HG03457 (cell line): ENCODE results near the gene SCN4A.
"Not testable (repeated sequence)": the region's sequence is repeated elsewhere in the genome, so short reads cannot be mapped to it uniquely, and the experiment has no call there.

ENCODE experiments used
- ATAC-seq: cut with Tn5 transposase; IDR thresholded peaks from one replicate; pipeline ENCODE4 v1.9.1; 2021; ENCODE audit warnings: moderate number of reproducible peaks; ENCODE audit not compliant: unreplicated experiment

Gene SCN4A

DNA sequence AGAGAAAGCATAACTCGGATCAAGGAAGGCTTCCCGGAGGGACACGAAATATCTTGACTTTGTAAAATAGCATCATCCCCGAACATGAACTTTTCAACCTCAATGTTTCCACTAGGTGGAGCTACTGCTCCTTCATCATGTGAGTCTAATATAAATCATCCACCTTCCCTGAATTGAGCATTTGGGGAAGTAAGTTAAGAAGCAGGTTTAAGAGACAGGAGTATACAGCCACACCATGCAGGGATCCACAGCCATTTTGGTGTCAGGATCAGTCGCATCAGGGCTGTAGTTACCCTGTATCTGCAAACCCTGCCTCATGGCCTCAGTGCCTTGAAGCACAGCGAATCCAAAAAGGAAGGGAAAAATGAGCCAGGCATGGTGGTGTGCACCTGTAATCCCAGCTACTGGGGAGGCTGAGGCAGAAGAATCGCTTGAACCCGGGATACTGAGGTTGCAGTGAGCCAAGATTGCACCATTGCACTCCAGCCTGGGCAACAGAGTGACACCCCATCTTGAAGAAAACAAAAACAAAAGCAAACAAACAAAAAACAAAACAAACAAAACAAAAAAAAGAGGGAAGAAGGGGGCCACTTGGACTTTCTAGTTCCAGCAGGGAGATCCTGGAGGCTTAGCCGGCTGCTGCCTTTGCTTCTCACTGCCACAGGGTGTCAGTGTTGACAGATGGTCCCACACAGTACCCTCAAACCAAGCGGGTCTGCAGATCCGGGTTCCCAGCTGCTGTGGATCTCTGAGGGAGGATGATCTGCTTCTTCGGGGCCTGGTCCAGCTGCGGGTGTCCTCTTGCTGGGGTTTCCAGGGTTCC, 83.5 kb downstream of the SCN4A start:
- not testable (repeated sequence) for ATAC-seq
